A549 treated with AZD2906 at 1 μM for 4 hours (cell line): Measurements from ENCODE around the gene SCAANT1. TPM values are rescaled to one million over a fixed set of nuclear protein-coding genes. Genes with fewer than 3 reads are reported as not detected.

ENCODE experiments used
- total RNA-seq: library from RNA; stranded (reverse); fragments of 200-300 nt; extraction: Qiagen RNA extraction; gene quantifications from 5 replicates; pipeline ENCODE4 v1.2.3, GENCODE V29; 2022

Gene SCAANT1
- total RNA-seq, result not detected in 5 replicates

GRCh38 chr3:63911873-63912767, at the start of gene SCAANT1:
SCAANT1 (minus strand) TSS chr3:63912383.

GRCh38 chr3:63863150-63864007, 48.8 kb downstream of the SCAANT1 start, which contains the start of the genes ATXN7 and THOC7:
ATXN7 (plus strand) TSS chr3:63863867; CDS start chr3:63912599, 48,732 bp downstream.
THOC7 (minus strand) TSS chr3:63863805; CDS start chr3:63863790, 15 bp downstream.

Other genes with a start within 250 kb of the SCAANT1 start
- not detected in 5 replicates for gene C3orf49, start 93.1 kb downstream of the SCAANT1 start, total RNA-seq
- gene THOC7, start 48.6 kb downstream of the SCAANT1 start, total RNA-seq, result 55.7 to 69.2 TPM (median 56.9 TPM) in 5 replicates
- 4.0 to 5.9 TPM (median 4.8 TPM) in 5 replicates for gene ATXN7, start 48.5 kb downstream of the SCAANT1 start, total RNA-seq
- 75.5 to 82.1 TPM (median 75.7 TPM) in 5 replicates for gene PSMD6, start 111.1 kb upstream of the SCAANT1 start, total RNA-seq